H1 (cell line): ENCODE results near the gene CRYAB. TPM values are rescaled to one million over a fixed set of nuclear protein-coding genes. Genes with fewer than 3 reads are reported as not detected.
"Not testable (repeated sequence)": the region's sequence is repeated elsewhere in the genome, so short reads cannot be mapped to it uniquely, and the experiment has no call there.

Experiments
- CTCF ChIA-PET: fragments of 300-600 bp; sonication (Branson Sonifier 250); formaldehyde crosslinking; loops from one replicate; lab custom pipeline; 2021; ENCODE audit not compliant: partially characterized antibody; lab: Charles Lee
- POLR2A ChIA-PET: fragments of 300-600 bp; sonication (Branson Sonifier 250); formaldehyde crosslinking; loops from one replicate; lab custom pipeline; 2021; ENCODE audit warnings: inconsistent platforms; ENCODE audit not compliant: partially characterized antibody; lab: Charles Lee
- DNase-seq, 2 experiments: peaks; one replicate each; pipeline versions ENCODE4 v3.0.0 to v3.0.0-alpha.2; 2010 to 2022; ENCODE audit warnings: low spot score in 2 of 2, low read depth in 1 of 2, mixed read lengths in 1 of 2
- FAIRE-seq: peaks from 2 replicates; lab custom pipeline; 2011; peaks lifted over from hg19 to GRCh38; lab: Jason Lieb, UNC
- H2AFZ ChIP-seq: 2 replicates; pipeline ENCODE4 v1.8.1; 2012; ENCODE audit warnings: low read length, inconsistent platforms
- H2AK5ac ChIP-seq: 2 replicates; pipeline ENCODE4 v1.6.1; 2013; ENCODE audit warnings: low read depth, low read length
- H2BK120ac ChIP-seq: replicated peaks from 2 replicates; pipeline ENCODE3; 2013; ENCODE audit warnings: low read depth, low read length, inconsistent platforms
- H2BK12ac ChIP-seq: 2 replicates; pipeline ENCODE4 v1.6.1; 2013; ENCODE audit warnings: low read depth, low read length
- H2BK15ac ChIP-seq: 2 replicates; pipeline ENCODE4 v1.6.1; 2013; ENCODE audit warnings: low read length
- H2BK20ac ChIP-seq: 2 replicates; pipeline ENCODE4 v1.6.1; 2013; ENCODE audit warnings: low read length
- H2BK5ac ChIP-seq: 2 replicates; pipeline ENCODE4 v1.6.1; 2013; ENCODE audit warnings: low read depth, low read length
- H3K14ac ChIP-seq: 2 replicates; pipeline ENCODE4 v1.6.1; 2013; ENCODE audit warnings: inconsistent platforms; ENCODE audit not compliant: insufficient read length
- H3K18ac ChIP-seq: 2 replicates; pipeline ENCODE4 v1.6.1; 2013; ENCODE audit warnings: low read length; ENCODE audit errors: extremely low read depth
- H3K23ac ChIP-seq: 2 replicates; pipeline ENCODE4 v1.6.1; 2013; ENCODE audit warnings: inconsistent platforms; ENCODE audit not compliant: insufficient read length
- H3K23me2 ChIP-seq: 2 replicates; pipeline ENCODE4 v1.6.1; 2013; ENCODE audit warnings: low read depth, low read length
- H3K27ac ChIP-seq: 2 replicates; pipeline ENCODE4 v1.6.1; 2011; ENCODE audit warnings: low read depth, low read length, inconsistent platforms
- H3K27me3 ChIP-seq, 4 experiments: replicated peaks in 1 of 4; 1 replicate in 1 of 4; 2 replicates in 3 of 4; pipeline versions ENCODE4 v1.6.1 to v1.8.1; 2011 to 2013; ENCODE audit warnings: low read length in 3 of 4, mild to moderate bottlenecking in 3 of 4, inconsistent platforms in 2 of 4, mixed read lengths in 2 of 4, moderate library complexity in 1 of 4; ENCODE audit not compliant: control insufficient read depth in 3 of 4, insufficient read depth in 3 of 4; ENCODE audit errors: extremely low read depth in 1 of 4
- H3K36me3 ChIP-seq, 4 experiments: 2 replicates each; pipeline versions ENCODE4 v1.6.1 to v1.8.1; 2011 to 2013; ENCODE audit warnings: mild to moderate bottlenecking in 4 of 4, low read length in 3 of 4, moderate library complexity in 2 of 4, control low read depth in 1 of 4, inconsistent platforms in 1 of 4; ENCODE audit not compliant: insufficient read depth in 4 of 4, control insufficient read depth in 2 of 4
- H3K4ac ChIP-seq: replicated peaks from 2 replicates; pipeline ENCODE3; 2013; ENCODE audit warnings: low read length, low read depth, mixed read lengths, inconsistent platforms; ENCODE audit not compliant: insufficient read length
- H3K4me1 ChIP-seq, 4 experiments: replicated peaks in 1 of 4; 1 replicate in 1 of 4; 2 replicates in 3 of 4; pipeline versions ENCODE4 v1.6.1 to v1.8.1; 2011 to 2013; ENCODE audit warnings: low read length in 3 of 4, inconsistent platforms in 2 of 4, mixed read lengths in 1 of 4; ENCODE audit not compliant: insufficient read depth in 4 of 4, control insufficient read depth in 3 of 4
- H3K4me2 ChIP-seq, 2 experiments: 2 replicates each; pipeline versions ENCODE4 v1.6.1 to v1.8.1; 2011 to 2013; ENCODE audit warnings: low read depth in 2 of 2, low read length in 2 of 2, control low read depth in 1 of 2, inconsistent platforms in 1 of 2, mild to moderate bottlenecking in 1 of 2; ENCODE audit not compliant: insufficient read depth in 1 of 2
- H3K4me3 ChIP-seq, 4 experiments: fragments of 200-600, 300-600 bp in 1 of 4; sonication (generic), shearing (Covaris generic), sonication (Bioruptor Twin) in 1 of 4; 2 replicates each; pipeline versions ENCODE4 v1.5.1 to v1.8.1; 2011 to 2016; ENCODE audit warnings: low read length in 4 of 4, low read depth in 3 of 4, control low read depth in 2 of 4, inconsistent platforms in 2 of 4, mild to moderate bottlenecking in 2 of 4, mixed read lengths in 1 of 4, moderate library complexity in 1 of 4; ENCODE audit not compliant: insufficient read depth in 2 of 4; ENCODE audit errors: extremely low read depth in 1 of 4
- H3K56ac ChIP-seq: replicated peaks from 2 replicates; pipeline ENCODE3; 2013; ENCODE audit warnings: low read depth, mild to moderate bottlenecking, mixed read lengths, low read length, inconsistent platforms; ENCODE audit not compliant: insufficient read length
- H3K79me1 ChIP-seq: 2 replicates; pipeline ENCODE4 v1.6.1; 2013; ENCODE audit warnings: low read depth, low read length, control low read depth
- H3K79me2 ChIP-seq, 2 experiments: 2 replicates each; pipeline versions ENCODE4 v1.6.1 to v1.8.1; 2012 to 2013; ENCODE audit warnings: low read length in 2 of 2, mild to moderate bottlenecking in 2 of 2, inconsistent platforms in 1 of 2; ENCODE audit not compliant: insufficient read depth in 2 of 2, control insufficient read depth in 1 of 2
- H3K9ac ChIP-seq, 4 experiments: replicated peaks in 1 of 4; 1 replicate in 1 of 4; 2 replicates in 3 of 4; pipeline versions ENCODE4 v1.6.1 to v1.8.1; 2011 to 2013; ENCODE audit warnings: low read depth in 3 of 4, low read length in 3 of 4, control low read depth in 2 of 4, mild to moderate bottlenecking in 2 of 4, moderate library complexity in 2 of 4, inconsistent platforms in 1 of 4; ENCODE audit errors: extremely low read depth in 1 of 4
- H3K9me3 ChIP-seq, 2 experiments: 2 replicates each; pipeline versions ENCODE4 v1.6.1 to v1.8.1; 2012 to 2013; ENCODE audit warnings: mild to moderate bottlenecking in 2 of 2, moderate library complexity in 2 of 2, control low read depth in 1 of 2, inconsistent platforms in 1 of 2, low read depth in 1 of 2, low read length in 1 of 2, mixed read lengths in 1 of 2; ENCODE audit not compliant: insufficient read depth in 2 of 2
- H4K20me1 ChIP-seq, 2 experiments: replicated peaks in 1 of 2; 2 replicates each; pipeline versions ENCODE3 to v1.8.1; 2011 to 2013; ENCODE audit warnings: inconsistent platforms in 2 of 2, low read length in 2 of 2, mild to moderate bottlenecking in 1 of 2; ENCODE audit not compliant: insufficient read depth in 2 of 2, control insufficient read depth in 1 of 2
- H4K5ac ChIP-seq: 2 replicates; pipeline ENCODE4 v1.6.1; 2013; ENCODE audit warnings: low read length, low read depth, mixed read lengths, inconsistent platforms; ENCODE audit not compliant: insufficient read length
- H4K8ac ChIP-seq: 2 replicates; pipeline ENCODE4 v1.8.0; 2013; ENCODE audit warnings: mild to moderate bottlenecking, moderate library complexity, low read length, inconsistent platforms; ENCODE audit not compliant: insufficient read depth; ENCODE audit errors: extremely low read depth
- H4K91ac ChIP-seq: replicated peaks from 2 replicates; pipeline ENCODE3; 2013; ENCODE audit warnings: low read length, mixed read lengths, inconsistent platforms; ENCODE audit not compliant: insufficient read length
- WGBS, 2 experiments: shearing (Covaris generic) in 1 of 2; methylation state at CpG; one replicate each; pipeline versions ENCODE4 v1.1.6 to v1.1.7; 2013 to 2015; ENCODE audit warnings: low lambda C conversion rate in 2 of 2, mixed read lengths in 2 of 2, inconsistent platforms in 1 of 2, low coverage in 1 of 2, missing lambda C conversion rate in 1 of 2; ENCODE audit not compliant: insufficient replicate concordance in 2 of 2, insufficient coverage in 1 of 2, insufficient read length in 1 of 2; ENCODE audit errors: extremely low coverage in 1 of 2, missing lambda C conversion rate in 1 of 2; 5-methylcytosine and 5-hydroxymethylcytosine counted together
- polyA plus RNA-seq, 7 experiments: library from polyadenylated mRNA; depleted of rRNA in 3 of 7; stranded (reverse) in 5 of 7; unstranded in 2 of 7; fragments of >200 nt in 5 of 7; fragments of 200-250 nt in 2 of 7; gene quantifications; 1 replicate in 5 of 7; 2 replicates in 1 of 7; 4 replicates in 1 of 7; pipeline versions ENCODE4 v1.2.1 to v1.2.3, GENCODE V29; 2011 to 2013; ENCODE audit warnings: missing spikeins in 2 of 7, mixed read lengths in 2 of 7
- total RNA-seq: library from RNA; stranded (reverse); fragmentation: NEBNext Ultra II Directional; extraction: Animal tissue kit (Norgen Biotek cat#: 25700); gene quantifications from 2 replicates; pipeline ENCODE4 v1.2.1, GENCODE V29; 2021

The CRYAB gene
- total and polyA plus RNA-seq, 2 of the 8 experiments (the other 6 are each of a cell fraction or from before 2014, with no cell fraction given), result 1.9 to 2.0 TPM

- H3K14ac ChIP-seq, H2BK5ac ChIP-seq, H3K23me2 ChIP-seq, H3K56ac ChIP-seq, H3K9ac ChIP-seq, H3K79me1 ChIP-seq, H3K9me3 ChIP-seq, H3K4me3 ChIP-seq, H4K20me1 ChIP-seq, H3K18ac ChIP-seq, H3K4me2 ChIP-seq, H3K79me2 ChIP-seq, H3K36me3 ChIP-seq, H2BK20ac ChIP-seq, H3K27ac ChIP-seq, H2BK15ac ChIP-seq, FAIRE-seq, H2AFZ ChIP-seq, H3K4ac ChIP-seq, H2AK5ac ChIP-seq, H3K27me3 ChIP-seq, H2BK120ac ChIP-seq, H3K4me1 ChIP-seq, H4K8ac ChIP-seq, H4K91ac ChIP-seq, H3K23ac ChIP-seq, H4K5ac ChIP-seq, DNase-seq, H2BK12ac ChIP-seq: not testable (repeated sequence)
- POLR2A ChIA-PET, result interaction anchor here (1.6 kb wide), 1 partner anchor 27 kb away, joined by 3 read pairs; no protein-coding TSS in a partner anchor
- CTCF ChIA-PET, result interaction anchor here (0.7 kb wide), 1 partner anchor 41 kb away, joined by 3 read pairs; no protein-coding TSS in a partner anchor
- no CpG with 5 or more reads among the region's 4 CpGs for WGBS, 2 experiments
Observed at GRCh38 chr11:111885053-111885452, 26.5 kb downstream of the CRYAB start.
